Coronary artery (tissue), 2 donors: ENCODE results near the gene OSMR.

Source experiments
- DNase-seq: peaks from one replicate; pipeline ENCODE4 v3.0.0-alpha.2; 2017; ENCODE audit warnings: low spot score
- H3K27ac ChIP-seq, 2 donors: fragments of 200-600 bp; sonication (generic); one replicate each; pipeline ENCODE4 v1.5.1; 2016 to 2019
- H3K4me3 ChIP-seq: fragments of 200-600 bp; sonication (generic); 2 replicates; pipeline ENCODE4 v1.5.1; 2016; ENCODE audit warnings: mild to moderate bottlenecking, moderate library complexity
- CTCF ChIP-seq: fragments of 200-600 bp; sonication (generic); IDR thresholded peaks from one replicate; pipeline ENCODE4 v1.5.1; 2019; ENCODE audit warnings: antibody characterized with exemption

Gene OSMR

DNA sequence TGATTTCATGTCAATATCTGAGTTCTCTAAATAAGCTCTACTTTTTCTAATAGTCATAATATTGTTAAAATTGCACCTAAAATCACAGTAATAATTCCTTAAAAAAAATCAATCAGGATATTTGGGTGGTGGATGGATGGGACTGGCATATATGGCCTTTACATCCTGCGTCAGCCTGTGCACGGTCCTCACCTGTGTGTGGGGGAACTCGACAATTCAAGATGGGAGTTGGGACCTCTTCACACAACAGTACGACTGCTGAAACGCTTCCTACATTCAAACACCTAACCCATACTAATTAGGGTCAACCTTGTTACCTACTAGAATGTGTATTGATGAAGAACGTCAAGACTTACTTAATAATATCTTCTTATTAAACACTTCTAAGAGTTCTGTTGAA, 90.5 kb downstream of the OSMR start:
- TF ChIP-seq CTCF = no peak
- no peak for DNase-seq
- no peak overlapping the region for H3K4me3 ChIP-seq
- H3K27ac ChIP-seq = no peak overlapping the region

- no peak for DNase-seq
- H3K4me3 ChIP-seq = no peak overlapping the region
- no peak overlapping the region for H3K27ac ChIP-seq
- no peak for TF ChIP-seq CTCF
Measured at GRCh38 chr5:38938424-38938823, 92.6 kb downstream of the OSMR start.

GRCh38 chr5:38938973-38939372, 93.2 kb downstream of the OSMR start:
- no peak overlapping the region for H3K4me3 ChIP-seq
- no peak overlapping the region for H3K27ac ChIP-seq
- no peak for DNase-seq
- no peak for TF ChIP-seq CTCF

- Histone ChIP-seq H3K4me3 (no peak overlapping the region), H3K27ac (no peak overlapping the region)
- TF ChIP-seq CTCF = no peak
- no peak for DNase-seq
Measured at GRCh38 chr5:38940230-38940858, 94.5 kb downstream of the OSMR start.

GRCh38 chr5:38941912-38942311, 96.1 kb downstream of the OSMR start:
- no peak overlapping the region for H3K27ac ChIP-seq
- TF ChIP-seq CTCF = no peak
- no peak for DNase-seq
- H3K4me3 ChIP-seq = no peak overlapping the region

DNA sequence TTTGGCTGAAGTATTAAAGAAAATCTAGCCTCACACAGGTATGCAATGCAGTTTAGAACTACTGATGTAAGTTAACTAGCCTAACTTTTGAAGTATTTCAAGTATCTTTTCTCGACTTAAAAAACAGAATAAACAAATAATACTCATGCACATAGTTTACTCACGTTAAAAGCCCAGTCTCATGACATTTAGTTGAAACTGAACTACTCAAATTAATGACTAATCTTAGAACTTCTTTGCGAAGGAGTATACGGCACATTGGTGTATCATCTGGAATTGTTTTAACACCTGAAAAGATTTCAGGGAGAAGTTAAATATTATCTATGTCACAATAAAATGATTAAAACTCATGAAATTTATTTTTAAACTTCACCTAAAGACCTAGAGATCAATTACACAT, 98.5 kb downstream of the OSMR start:
- Histone ChIP-seq H3K27ac (no peak overlapping the region), H3K4me3 (no peak overlapping the region)
- no peak for DNase-seq
- TF ChIP-seq CTCF = no peak

- no peak for DNase-seq
- Histone ChIP-seq H3K4me3 (no peak overlapping the region), H3K27ac (no peak overlapping the region)
- no peak for TF ChIP-seq CTCF
Measured at GRCh38 chr5:38948501-38948900, 102.7 kb downstream of the OSMR start.
